SK-N-SH (cell line): ENCODE measurements around the gene MSI1.

ENCODE experiments used
- CTCF ChIP-seq: fragments of 200-600 bp; sonication (generic); IDR thresholded peaks from 2 replicates; pipeline ENCODE4 v1.6.1; 2017; ENCODE audit warnings: antibody characterized with exemption, mild to moderate bottlenecking, moderate library complexity
- EP300 ChIP-seq, 2 experiments: IDR thresholded peaks; 2 replicates each; pipeline versions ENCODE4 v1.4.0 to v1.6.1; 2012; ENCODE audit warnings: borderline replicate concordance in 1 of 2, low read depth in 1 of 2, low read length in 1 of 2
- GABPA ChIP-seq: IDR thresholded peaks from 2 replicates; pipeline ENCODE4 v1.4.0; 2012; ENCODE audit warnings: low read depth, mild to moderate bottlenecking
- MXI1 ChIP-seq: IDR thresholded peaks from 2 replicates; pipeline ENCODE4 v1.6.1; 2012; ENCODE audit warnings: mild to moderate bottlenecking, low read depth, low read length, improper control_type of control experiment
- PBX3 ChIP-seq: IDR thresholded peaks from 2 replicates; pipeline ENCODE4; 2012
- POLR2AphosphoS5 ChIP-seq: IDR thresholded peaks from 2 replicates; pipeline ENCODE4 v1.6.1; 2012; ENCODE audit warnings: low read depth, low read length
- REST ChIP-seq: IDR thresholded peaks from 2 replicates; pipeline ENCODE4 v1.6.1; 2012; ENCODE audit warnings: mild to moderate bottlenecking, low read depth, low read length, moderate library complexity
- TAF1 ChIP-seq: IDR thresholded peaks from 2 replicates; pipeline ENCODE4 v1.6.1; 2012; ENCODE audit warnings: low read depth, mild to moderate bottlenecking, low read length, moderate library complexity, borderline replicate concordance

- TF ChIP-seq REST (no peak), CTCF (no peak), PBX3 (no peak), POLR2AphosphoS5 (no peak), TAF1 (no peak), MXI1 (no peak), EP300 (IDR thresholded peaks at IDR 0.05; ENCODE audit: borderline replicate concordance in 1 of 2, low read depth in 1 of 2, low read length in 1 of 2) (no peak), GABPA (no peak)
These were observed 808 bp downstream of the MSI1 start for GRCh38 chr12:120367924-120368788.
